OCI-LY1 (cell line): Measurements from ENCODE around the gene GIPC2.

Experiments used
- H2AFZ ChIP-seq: fragments of 200-600 bp; sonication (generic), shearing (Covaris generic); 2 replicates; pipeline ENCODE4 v1.6.0; 2014; ENCODE audit warnings: antibody characterized with exemption, mild to moderate bottlenecking, low read length
- H3F3A ChIP-seq: fragments of 200-600 bp; sonication (generic), shearing (Covaris generic); 2 replicates; pipeline ENCODE4 v1.6.0; 2014; ENCODE audit warnings: mild to moderate bottlenecking, antibody characterized with exemption, low read length, moderate library complexity; ENCODE audit not compliant: insufficient read depth
- H3K27ac ChIP-seq: fragments of 200-600 bp; sonication (generic); 2 replicates; pipeline ENCODE4 v1.5.1; 2014; ENCODE audit warnings: low read length, mixed run types, mild to moderate bottlenecking, low read depth; ENCODE audit not compliant: poor library complexity, severe bottlenecking
- H3K27me3 ChIP-seq: fragments of 200-600 bp; sonication (generic); 2 replicates; pipeline ENCODE4 v1.6.0; 2014; ENCODE audit warnings: antibody characterized with exemption, mild to moderate bottlenecking, low read length, moderate library complexity; ENCODE audit not compliant: insufficient read depth
- H3K36me3 ChIP-seq: fragments of 200-600 bp; sonication (generic); 2 replicates; pipeline ENCODE4 v1.6.1; 2014; ENCODE audit warnings: mild to moderate bottlenecking, antibody characterized with exemption, low read length, moderate library complexity, mixed read lengths; ENCODE audit not compliant: insufficient read depth
- H3K4me1 ChIP-seq: fragments of 200-600 bp; sonication (generic); 2 replicates; pipeline ENCODE4 v1.5.1; 2014; ENCODE audit warnings: mild to moderate bottlenecking, low read length, moderate library complexity; ENCODE audit not compliant: insufficient read depth, severe bottlenecking
- H3K4me2 ChIP-seq: fragments of 200-600 bp; sonication (generic), shearing (Covaris generic); 2 replicates; pipeline ENCODE4 v1.6.1; 2014; ENCODE audit warnings: low read length
- H3K4me3 ChIP-seq: fragments of 200-600 bp; sonication (generic); 2 replicates; pipeline ENCODE4 v1.5.1; 2014; ENCODE audit warnings: low read length, low read depth, mild to moderate bottlenecking, mixed read lengths; ENCODE audit not compliant: poor library complexity, severe bottlenecking
- H3K79me2 ChIP-seq: fragments of 200-600 bp; shearing (Covaris generic); 2 replicates; pipeline ENCODE4 v1.6.1; 2016; ENCODE audit warnings: mixed run types, low read length, mixed read lengths; ENCODE audit not compliant: insufficient read depth
- H3K9ac ChIP-seq: fragments of 200-600 bp; sonication (generic), shearing (Covaris generic); 2 replicates; pipeline ENCODE4 v1.6.1; 2014; ENCODE audit warnings: mild to moderate bottlenecking, low read length, mixed read lengths
- H3K9me2 ChIP-seq: fragments of 200-600 bp; sonication (generic), shearing (Covaris generic); 2 replicates; pipeline ENCODE4 v1.6.1; 2014; ENCODE audit warnings: low read depth, mild to moderate bottlenecking, low read length, mixed read lengths
- H3K9me3 ChIP-seq: fragments of 200-600 bp; shearing (Covaris generic); 2 replicates; pipeline ENCODE4 v1.6.1; 2014; ENCODE audit warnings: low read length, mixed read lengths
- H4K20me1 ChIP-seq: fragments of 200-600 bp; sonication (generic), shearing (Covaris generic); 2 replicates; pipeline ENCODE4 v1.6.0; 2016; ENCODE audit warnings: mild to moderate bottlenecking, low read length; ENCODE audit not compliant: insufficient read depth
- CTCF ChIP-seq: fragments of 200-600 bp; sonication (generic), shearing (Covaris generic); IDR thresholded peaks from 2 replicates; pipeline ENCODE4 v1.5.1; 2017; ENCODE audit warnings: mild to moderate bottlenecking, antibody characterized with exemption, low read length, moderate library complexity, mixed read lengths
- EZH2 ChIP-seq: fragments of 200-600 bp; sonication (generic), shearing (Covaris generic); IDR thresholded peaks from 2 replicates; pipeline ENCODE4 v1.8.0; 2017; ENCODE audit warnings: borderline replicate concordance, mixed run types, mild to moderate bottlenecking, antibody characterized with exemption, low read length, moderate library complexity, mixed read lengths

The GIPC2 gene

DNA sequence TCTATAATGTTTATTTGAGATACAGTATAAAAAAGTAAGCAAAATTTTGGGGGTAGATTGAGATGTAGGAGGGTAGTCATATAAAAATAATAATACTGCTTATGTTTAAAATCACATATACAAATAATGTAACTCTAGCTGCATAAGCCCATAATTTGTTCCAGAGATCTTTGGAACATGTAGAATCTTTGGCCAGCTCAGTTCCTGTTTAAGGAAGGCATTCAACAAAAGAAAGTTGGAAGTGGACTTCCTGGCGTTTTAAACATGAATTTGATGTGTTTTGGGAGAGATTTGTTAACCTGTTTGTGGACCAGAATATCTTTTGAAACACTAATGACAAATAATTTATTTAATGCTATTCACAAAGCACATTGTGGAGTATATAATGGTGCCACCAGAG lies 27.7 kb downstream of the GIPC2 start:
- no peak overlapping the region for H3K4me2 ChIP-seq
- no peaks in the 10 kb centered on the region; the same call in 1 of the 2 replicates for H3K9me2 ChIP-seq
- H4K20me1 ChIP-seq, result no peaks in the 10 kb centered on the region
- H3K9ac ChIP-seq, result no peak overlapping the region
- no peaks in the 10 kb centered on the region for H3K36me3 ChIP-seq
- no peak overlapping the region for H3K27ac ChIP-seq
- H3F3A ChIP-seq, result no peaks in the 10 kb centered on the region
- TF ChIP-seq CTCF (no peak), EZH2 (no peak)
- H2AFZ ChIP-seq, result no peak overlapping the region
- H3K9me3 ChIP-seq, result no peaks in the 10 kb centered on the region
- no peaks in the 10 kb centered on the region for H3K4me1 ChIP-seq
- H3K27me3 ChIP-seq, result no peaks in the 10 kb centered on the region
- H3K79me2 ChIP-seq, result no peaks in the 10 kb centered on the region
- no peak overlapping the region for H3K4me3 ChIP-seq

DNA sequence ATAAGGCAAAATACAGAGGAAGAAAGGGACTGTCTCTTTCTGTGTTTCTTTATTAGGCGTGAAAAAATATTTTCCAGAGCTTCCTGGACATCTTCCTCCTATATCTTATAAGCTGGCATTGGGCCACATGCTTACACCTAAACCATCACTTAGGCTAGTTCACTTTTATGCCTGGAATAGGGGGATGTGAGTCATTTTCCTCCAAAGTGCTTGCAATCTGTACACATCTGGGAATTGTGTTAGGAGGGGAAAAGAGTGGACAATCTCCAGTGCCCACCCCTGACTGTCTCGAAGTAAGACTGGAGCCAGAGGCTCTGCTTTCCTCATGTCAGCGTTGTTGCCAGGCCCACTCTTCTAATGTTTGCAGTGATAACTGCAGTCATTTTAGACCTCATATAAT lies 29.9 kb downstream of the GIPC2 start:
- Histone ChIP-seq H3K9ac (no peak overlapping the region), H3K79me2 (no peaks in the 10 kb centered on the region), H3K27me3 (no peaks in the 10 kb centered on the region), H3F3A (no peaks in the 10 kb centered on the region), H3K4me3 (no peak overlapping the region), H3K4me1 (no peaks in the 10 kb centered on the region), H3K9me2 (no peaks in the 10 kb centered on the region; the same call in 1 of the 2 replicates), H3K36me3 (no peaks in the 10 kb centered on the region), H3K27ac (no peak overlapping the region), H2AFZ (no peak overlapping the region), H3K9me3 (no peaks in the 10 kb centered on the region), H3K4me2 (no peak overlapping the region), H4K20me1 (no peaks in the 10 kb centered on the region)
- no peak for TF ChIP-seq EZH2
- no peak for TF ChIP-seq CTCF

- Histone ChIP-seq H3K27ac (no peak overlapping the region), H3K9me2 (no peaks in the 10 kb centered on the region; the same call in 1 of the 2 replicates), H3K27me3 (no peaks in the 10 kb centered on the region), H2AFZ (no peak overlapping the region), H4K20me1 (no peaks in the 10 kb centered on the region), H3F3A (no peaks in the 10 kb centered on the region), H3K4me2 (no peak overlapping the region), H3K9me3 (no peaks in the 10 kb centered on the region), H3K36me3 (no peaks in the 10 kb centered on the region), H3K79me2 (no peaks in the 10 kb centered on the region), H3K9ac (no peak overlapping the region), H3K4me1 (no peaks in the 10 kb centered on the region), H3K4me3 (no peak overlapping the region)
- no peak for TF ChIP-seq CTCF
- TF ChIP-seq EZH2, result no peak
Observed at GRCh38 chr1:78078358-78078757, 32.6 kb downstream of the GIPC2 start.
